ENCODE measurements around the gene PTRH1.
A peak's percentile ranks its signal among the peaks of the same experiment; 100 is the strongest.

Gene PTRH1

GRCh38 chr9:127738666-127739065, 23.2 kb upstream of the PTRH1 start:
- no peak for TF ChIP-seq CTCF (conservative IDR thresholded peaks at IDR 0.05; ENCODE audit: low read depth, low read length)
- DNase-seq (ENCODE audit: low read depth) = no peak
- no peak overlapping the region for H3K4me3 ChIP-seq (ENCODE audit: low read depth, low read length)

- no peak overlapping the region for H3K4me3 ChIP-seq (ENCODE audit: low read depth, low read length)
- TF ChIP-seq CTCF (conservative IDR thresholded peaks at IDR 0.05; ENCODE audit: low read depth, low read length) = no peak
- no peak for DNase-seq (ENCODE audit: low read depth)
These were observed 20.2 kb upstream of the PTRH1 start for GRCh38 chr9:127735530-127736185.

GRCh38 chr9:127734747-127735529, 19.5 kb upstream of the PTRH1 start, which contains the start of gene TOR2A:
Gene TOR2A, minus strand, starts transcription at chr9:127735294. Its CDS starts 24 bp downstream, at chr9:127735270.
- peak; percentile 95 for TF ChIP-seq CTCF (conservative IDR thresholded peaks at IDR 0.05; ENCODE audit: low read depth, low read length)
- H3K4me3 ChIP-seq (ENCODE audit: low read depth, low read length) = peak within 1 kb of the TSS; percentile 76
- peak; percentile 99 for DNase-seq (ENCODE audit: low read depth)

GRCh38 chr9:127734247-127734746, 18.8 kb upstream of the PTRH1 start:
- H3K4me3 ChIP-seq (ENCODE audit: low read depth, low read length) = peak overlapping the region; percentile 76
- DNase-seq (ENCODE audit: low read depth) = no peak
- TF ChIP-seq CTCF (conservative IDR thresholded peaks at IDR 0.05; ENCODE audit: low read depth, low read length) = no peak

GRCh38 chr9:127733614-127734013, 18.2 kb upstream of the PTRH1 start:
- no peak for DNase-seq (ENCODE audit: low read depth)
- no peak for TF ChIP-seq CTCF (conservative IDR thresholded peaks at IDR 0.05; ENCODE audit: low read depth, low read length)

GRCh38 chr9:127732444-127732843, 17.0 kb upstream of the PTRH1 start:
- TF ChIP-seq CTCF (conservative IDR thresholded peaks at IDR 0.05; ENCODE audit: low read depth, low read length) = no peak
- no peak for DNase-seq (ENCODE audit: low read depth)

More at GRCh38 chr9:127733614-127734013, 18.2 kb upstream of the PTRH1 start:
- no peak overlapping the region for H3K4me3 ChIP-seq (ENCODE audit: low read depth, low read length)

More at GRCh38 chr9:127732444-127732843, 17.0 kb upstream of the PTRH1 start:
- no peak overlapping the region for H3K4me3 ChIP-seq (ENCODE audit: low read depth, low read length)
